Putamen (tissue), 1 donor: ENCODE data around the gene MAGIX.
A peak's percentile ranks its signal among the peaks of the same experiment; 100 is the strongest.

Experiments used
- DNase-seq: peaks from one replicate; pipeline ENCODE4 v3.0.0-alpha.2; 2016; ENCODE audit warnings: low spot score

MAGIX gene

GRCh38 chrX:49204709-49205108 lies 42.2 kb downstream of the MAGIX start:
- DNase-seq = no peak

GRCh38 chrX:49205443-49205842 lies 42.9 kb downstream of the MAGIX start:
- no peak for DNase-seq

GRCh38 chrX:49206543-49206942 lies 44.0 kb downstream of the MAGIX start:
- DNase-seq = no peak

GRCh38 chrX:49208399-49208798 lies 45.8 kb downstream of the MAGIX start:
- no peak for DNase-seq

- peak; percentile 72 for DNase-seq
Observed at GRCh38 chrX:49209434-49210251, 47.1 kb downstream of the MAGIX start.

GRCh38 chrX:49210406-49210805 lies 47.8 kb downstream of the MAGIX start:
- DNase-seq = no peak

GRCh38 chrX:49211074-49211473 lies 48.5 kb downstream of the MAGIX start:
- no peak for DNase-seq

- DNase-seq = no peak
Observed at GRCh38 chrX:49212209-49212608, 49.7 kb downstream of the MAGIX start.

- no peak for DNase-seq
Observed at GRCh38 chrX:49212861-49213260, 50.3 kb downstream of the MAGIX start.

GRCh38 chrX:49214416-49214815 lies 51.9 kb downstream of the MAGIX start:
- DNase-seq = no peak

- no peak for DNase-seq
Observed at GRCh38 chrX:49214996-49215526, 52.5 kb downstream of the MAGIX start.
